K562 (cell line): ENCODE data around the gene CD151. TPM values are rescaled to one million over a fixed set of nuclear protein-coding genes. Genes with fewer than 3 reads are reported as not detected.

Experiments used
- ATAC-seq: fragments of 200-7000 bp; cut with Tn5 transposase; 3 replicates; pipeline ENCODE4 v1.9.1; 2020; ENCODE audit warnings: moderate library complexity
- BruUV-seq: library from RNA; stranded (reverse); fragments of 400-500 nt; replicated peaks from 2 replicates; lab custom pipeline; 2021; lab: Mats Ljungman, UMichigan
- CTCF ChIA-PET: fragments of 300-600 bp; formaldehyde crosslinking; extraction: SDS; loops from one replicate; lab custom pipeline; 2021; ENCODE audit warnings: low intra/inter-chr PET ratio; lab: Yijun Ruan, JAX
- POLR2A ChIA-PET: fragments of 300-600, 350-650 bp; sonication (Branson Sonifier 250); formaldehyde crosslinking; extraction: SDS; loops from one replicate; lab custom pipeline; 2021; ENCODE audit warnings: antibody characterized with exemption, inconsistent platforms; lab: Yijun Ruan, JAX
- DNase-seq, 4 experiments: peaks; one replicate each; pipeline versions ENCODE4 v3.0.0 to v3.0.0-alpha.2; 2011 to 2018; ENCODE audit warnings: low spot score in 3 of 4, mixed read lengths in 3 of 4; ENCODE audit errors: extremely low read depth in 1 of 4
- FAIRE-seq: peaks from 2 replicates; lab custom pipeline; 2011; peaks lifted over from hg19 to GRCh38; lab: Jason Lieb, UNC
- H2AFZ ChIP-seq: 2 replicates; pipeline ENCODE4 v1.6.0; 2011; ENCODE audit warnings: low read depth, low read length, control low read depth, inconsistent platforms
- H3K27ac ChIP-seq: fragments of 200-600 bp; 3 replicates; pipeline ENCODE4 v1.8.0; 2011; ENCODE audit warnings: low read depth, mild to moderate bottlenecking, control low read depth, inconsistent platforms, low read length, moderate library complexity, mixed read lengths; ENCODE audit errors: extremely low read depth
- H3K27me3 ChIP-seq, 2 experiments: fragments of 300-600 bp in 1 of 2; 2 replicates in 1 of 2; 3 replicates in 1 of 2; pipeline versions ENCODE4 v1.6.0 to v1.8.0; 2011; ENCODE audit warnings: inconsistent platforms in 2 of 2, low read length in 2 of 2, mild to moderate bottlenecking in 1 of 2, mixed read lengths in 1 of 2, moderate library complexity in 1 of 2; ENCODE audit not compliant: control insufficient read depth in 2 of 2, insufficient read depth in 2 of 2
- H3K36me3 ChIP-seq: fragments of 300-600 bp; 3 replicates; pipeline ENCODE4 v1.8.0; 2011; ENCODE audit warnings: mild to moderate bottlenecking, low read length, inconsistent platforms; ENCODE audit not compliant: control insufficient read depth, insufficient read depth
- H3K4me1 ChIP-seq, 2 experiments: fragments of 200-600 bp in 1 of 2; replicated peaks in 1 of 2; 2 replicates in 1 of 2; 3 replicates in 1 of 2; pipeline versions ENCODE4 v1.5.1 to v1.8.0; 2011; ENCODE audit warnings: inconsistent platforms in 2 of 2, low read length in 2 of 2, mild to moderate bottlenecking in 1 of 2, mixed read lengths in 1 of 2, moderate library complexity in 1 of 2; ENCODE audit not compliant: control insufficient read depth in 2 of 2, insufficient read depth in 2 of 2
- H3K4me2 ChIP-seq: 2 replicates; pipeline ENCODE4 v1.6.1; 2011; ENCODE audit warnings: low read length, control low read depth, inconsistent platforms, mixed read lengths; ENCODE audit not compliant: insufficient read depth
- H3K4me3 ChIP-seq: fragments of 200-600 bp; sonication (generic), shearing (Covaris generic); 2 replicates; pipeline ENCODE4 v1.5.1; 2016; ENCODE audit warnings: control low read depth, inconsistent platforms
- H3K79me2 ChIP-seq: fragments of 200-600 bp; 3 replicates; pipeline ENCODE4 v1.8.0; 2011; ENCODE audit warnings: low read length, inconsistent platforms; ENCODE audit not compliant: control insufficient read depth, insufficient read depth
- H3K9ac ChIP-seq, 2 experiments: 2 replicates each; pipeline versions ENCODE4 v1.6.0 to v1.6.1; 2011; ENCODE audit warnings: low read depth in 2 of 2, low read length in 2 of 2, control low read depth in 1 of 2, inconsistent platforms in 1 of 2, mild to moderate bottlenecking in 1 of 2, mixed read lengths in 1 of 2; ENCODE audit not compliant: insufficient read depth in 1 of 2
- H3K9me1 ChIP-seq: one replicate; pipeline ENCODE4 v1.6.0; 2011; ENCODE audit warnings: inconsistent platforms, mild to moderate bottlenecking, low read length, moderate library complexity; ENCODE audit not compliant: control insufficient read depth, insufficient read depth
- H3K9me3 ChIP-seq: replicated peaks from 2 replicates; pipeline ENCODE4 v1.5.1; 2011; ENCODE audit warnings: low read depth, low read length, inconsistent platforms; ENCODE audit not compliant: control insufficient read depth, insufficient read depth
- H4K20me1 ChIP-seq: replicated peaks from 2 replicates; pipeline ENCODE4 v1.6.1; 2011; ENCODE audit warnings: low read length, inconsistent platforms, mixed read lengths; ENCODE audit not compliant: control insufficient read depth, insufficient read depth
- CEBPG ChIP-seq, 3 experiments: fragments of 200-800 bp in 1 of 3; sonication (Bioruptor generic) in 1 of 3; sonication (generic) in 1 of 3; formaldehyde crosslinking in 1 of 3; IDR thresholded peaks in 2 of 3; conservative IDR thresholded peaks in 1 of 3; 2 replicates each; pipeline versions ENCODE4 v1.6.1 to v1.8.0; 2016 to 2022; ENCODE audit warnings: missing compliant biosample characterization in 2 of 3, missing genetic modification characterization in 2 of 3, mild to moderate bottlenecking in 1 of 3, missing genetic modification reagents in 1 of 3
- MNT ChIP-seq, 2 experiments: fragments of 450-650 bp; conservative IDR thresholded peaks; 2 replicates each; pipeline ENCODE4 v1.6.1; 2017; ENCODE audit warnings: mild to moderate bottlenecking in 2 of 2, moderate library complexity in 2 of 2
- MXI1 ChIP-seq: IDR thresholded peaks from 2 replicates; pipeline ENCODE4 v1.6.1; 2011; ENCODE audit warnings: low read depth, mild to moderate bottlenecking, improper control_type of control experiment, low read length
- RBM25 ChIP-seq: fragments of 200-400 bp; formaldehyde crosslinking; IDR thresholded peaks from 2 replicates; pipeline ENCODE4 v1.6.1; 2018; ENCODE audit warnings: low read length, low read depth, moderate library complexity; ENCODE audit not compliant: severe bottlenecking
- REST ChIP-seq, 2 experiments: fragments of 450-650 bp; formaldehyde crosslinking in 1 of 2; IDR thresholded peaks; 2 replicates each; pipeline versions ENCODE4 v1.4.0 to v1.6.1; 2014 to 2020; ENCODE audit warnings: mild to moderate bottlenecking in 2 of 2, borderline replicate concordance in 1 of 2, low read depth in 1 of 2
- SNRNP70 ChIP-seq: fragments of 200-400 bp; formaldehyde crosslinking; optimal IDR thresholded peaks from 2 replicates; pipeline ENCODE3; 2017; ENCODE audit warnings: low read depth, low read length
- TCF3 ChIP-seq: sonication (generic); formaldehyde crosslinking; IDR thresholded peaks from 2 replicates; pipeline ENCODE4 v1.4.0; 2020; ENCODE audit warnings: mild to moderate bottlenecking, missing genetic modification reagents
- THRAP3 ChIP-seq: fragments of 450-650 bp; IDR thresholded peaks from 2 replicates; pipeline ENCODE4 v1.6.1; 2016; ENCODE audit warnings: mild to moderate bottlenecking, inconsistent platforms, borderline replicate concordance
- ZNF384 ChIP-seq: IDR thresholded peaks from 2 replicates; pipeline ENCODE4 v1.6.1; 2012; ENCODE audit warnings: low read depth, low read length, improper control_type of control experiment
- ZNF764 ChIP-seq: fragments of 250-450 bp; sonication (Bioruptor Pico); IDR thresholded peaks from 2 replicates; pipeline ENCODE4 v1.4.0; 2020; ENCODE audit warnings: low read depth, mild to moderate bottlenecking, moderate library complexity
- WGBS: fragments of 100-300 bp; shearing (Covaris generic); methylation state at CpG from one replicate; pipeline ENCODE4 v1.1.6; 2016; ENCODE audit warnings: low coverage, mixed read lengths; ENCODE audit not compliant: insufficient coverage; ENCODE audit errors: missing lambda C conversion rate; 5-methylcytosine and 5-hydroxymethylcytosine counted together
- in situ Hi-C: fragments of 300-500 bp; cut with MboI; formaldehyde crosslinking; loops from 4 replicates; pipeline ENCODE4 v1.15.0; 2018; ENCODE audit warnings: inconsistent platforms, mixed read lengths
- intact Hi-C: fragments of 100-400 bp; cut with micrococcal nuclease; formaldehyde crosslinking; loops from 2 replicates; pipeline ENCODE4 v1.14.2; 2022
- polyA plus RNA-seq, 8 experiments: library from polyadenylated mRNA; depleted of rRNA in 4 of 8; stranded (reverse) in 5 of 8; unstranded in 3 of 8; fragments of >200 nt; fragmentation: Nextera tagmentation in 2 of 8; fragmentation: Illumina TruSeq in 1 of 8; extraction: Ambion mirVana in 2 of 8; extraction: Trizol in 1 of 8; gene quantifications; 2 replicates each; pipeline versions ENCODE4 v1.2.1 to v1.2.3, GENCODE V29; 2011 to 2014; ENCODE audit warnings: inconsistent platforms in 1 of 8, missing spikeins in 1 of 8
- total RNA-seq, 7 experiments: library from RNA; depleted of rRNA in 6 of 7; stranded (reverse); fragments of >200 nt in 6 of 7; fragmentation: Illumina TruSeq in 2 of 7; extraction: Trizol in 2 of 7; gene quantifications; 2 replicates each; pipeline versions ENCODE4 v1.2.1 to v1.2.3, GENCODE V29; 2011 to 2021; ENCODE audit warnings: low replicate concordance in 1 of 7

CD151 gene
- total and polyA plus RNA-seq, 9 of the 15 experiments (the other 6 are each of a cell fraction or from before 2014, with no cell fraction given) = 2.3 to 187 (median 140) TPM

- peak overlapping the region; percentile 75 to 94 for H3K9ac ChIP-seq
- H3K4me1 ChIP-seq = peaks cover 25 to 93% of the 10 kb centered on the region in 2 experiments
- H3K36me3 ChIP-seq = peaks cover 30% of the 10 kb centered on the region; the same call in 1 of the 3 replicates
- intact Hi-C loops (no loop called here), in situ Hi-C loops (no loop called here)
- peak overlapping the region; percentile 95 for H2AFZ ChIP-seq
- FAIRE-seq (peak; percentile 72), DNase-seq (peak; percentile 55 to 78 (median 58)), ATAC-seq (peak; percentile 80)
- no peaks in the 10 kb centered on the region for H3K27me3 ChIP-seq
- H3K79me2 ChIP-seq = peaks cover 10% of the 10 kb centered on the region; the same call in 2 of the 3 replicates
- peak overlapping the region; percentile 52 for H3K4me3 ChIP-seq
- peak overlapping the region; percentile 80 for H3K4me2 ChIP-seq
- WGBS = under 1% methylated on average over 38 of the region's 66 CpGs
- peaks cover 5% of the 10 kb centered on the region for H3K9me1 ChIP-seq
- H3K9me3 ChIP-seq = no peaks in the 10 kb centered on the region
- POLR2A ChIA-PET = interaction anchor here (0.6 to 3.2 kb wide), 4 partner anchors 8 to 738 kb away, joined by 3 to 13 read pairs (median 4); partner anchors contain the start of gene PNPLA2
- CTCF ChIA-PET = no interaction called here
- BruUV-seq = no TSS peak
- peak overlapping the region; percentile 85 for H3K27ac ChIP-seq
- no peaks in the 10 kb centered on the region for H4K20me1 ChIP-seq
- TF ChIP-seq RBM25 (no peak), REST (IDR thresholded peaks at IDR 0.05; ENCODE audit: borderline replicate concordance) (no peak), REST (CRISPR knock-in tag; IDR thresholded peaks at IDR 0.05; ENCODE audit: low read depth) (peak; percentile 24; the same call in 1 of the 2 replicates), MXI1 (no peak), TCF3 (no peak), MNT (conservative IDR thresholded peaks at IDR 0.05) (peak; percentile 82 to 91), ZNF764 (no peak), THRAP3 (no peak), SNRNP70 (no peak), CEBPG (CRISPR knock-in tag; IDR thresholded peaks at IDR 0.05) (0 out of 2 replicates have a peak, but pooled peaks have one; percentile 5), CEBPG (tag; conservative IDR thresholded peaks at IDR 0.05 in 1 of 2, IDR thresholded peaks at IDR 0.05 in 1 of 2) (no peak; a peak in 1 of 4 replicates), ZNF384 (no peak)
Observed at GRCh38 chr11:827146-827896, 5.4 kb upstream of the CD151 start.
